AG04450 (cell line): ENCODE measurements around the gene INPP5E. TPM values are rescaled to one million over a fixed set of nuclear protein-coding genes. Genes with fewer than 3 reads are reported as not detected.

Experiments used
- CTCF ChIA-PET: fragments of 300-600, 350-600 bp; formaldehyde crosslinking; extraction: SDS; loops from one replicate; lab custom pipeline; 2022; ENCODE audit warnings: antibody characterized with exemption, inconsistent platforms; lab: Charles Lee
- POLR2A ChIA-PET: fragments of 350-600 bp; formaldehyde crosslinking; extraction: SDS; loops from one replicate; lab custom pipeline; 2021; ENCODE audit warnings: antibody characterized with exemption, inconsistent platforms; lab: Yijun Ruan, JAX
- DNase-seq: peaks from one replicate; pipeline ENCODE4 v3.0.0-alpha.2; 2011; ENCODE audit warnings: low read depth, low spot score
- H3K27ac ChIP-seq: one replicate; pipeline ENCODE4 v1.5.1; 2012; ENCODE audit warnings: low read depth, low read length, control low read depth
- H3K27me3 ChIP-seq: one replicate; pipeline ENCODE4 v1.6.0; 2012; ENCODE audit warnings: low read length; ENCODE audit not compliant: control insufficient read depth, insufficient read depth
- H3K4me3 ChIP-seq: 2 replicates; pipeline ENCODE4 v1.5.1; 2011; ENCODE audit warnings: mild to moderate bottlenecking, low read depth, low read length, control low read depth
- H3K9me3 ChIP-seq: 2 replicates; pipeline ENCODE4 v1.5.1; 2012; ENCODE audit warnings: low read length; ENCODE audit not compliant: control insufficient read depth, insufficient read depth
- CTCF ChIP-seq: IDR thresholded peaks from 2 replicates; pipeline ENCODE4 v1.5.1; 2011; ENCODE audit warnings: low read depth, low read length, control low read depth, inconsistent platforms
- polyA plus RNA-seq: library from polyadenylated mRNA; depleted of rRNA; stranded (reverse); fragments of >200 nt; gene quantifications from 2 replicates; pipeline ENCODE4 v1.2.3, GENCODE V29; 2011

Gene INPP5E
- polyA plus RNA-seq, 1 experiment, result 4.3 TPM

GRCh38 chr9:136465500-136466154 lies 26.0 kb upstream of the INPP5E start:
- ChIA-PET CTCF (no interaction called here), POLR2A (no interaction called here)
- Histone ChIP-seq H3K4me3 (no peak overlapping the region), H3K27me3 (no peaks in the 10 kb centered on the region), H3K27ac (no peak overlapping the region), H3K9me3 (no peaks in the 10 kb centered on the region)
- TF ChIP-seq CTCF, result no peak
- DNase-seq, result no peak

GRCh38 chr9:136464241-136464640 lies 24.6 kb upstream of the INPP5E start:
- H3K27me3 ChIP-seq, result no peaks in the 10 kb centered on the region
- TF ChIP-seq CTCF, result no peak
- ChIA-PET POLR2A (no interaction called here), CTCF (no interaction called here)
- H3K9me3 ChIP-seq, result no peaks in the 10 kb centered on the region
- no peak overlapping the region for H3K4me3 ChIP-seq
- no peak for DNase-seq
- no peak overlapping the region for H3K27ac ChIP-seq

- Histone ChIP-seq H3K27ac (no peak overlapping the region), H3K27me3 (no peaks in the 10 kb centered on the region), H3K9me3 (no peaks in the 10 kb centered on the region), H3K4me3 (no peak overlapping the region)
- TF ChIP-seq CTCF, result no peak
- DNase-seq, result no peak
- ChIA-PET POLR2A (no interaction called here), CTCF (no interaction called here)
These were observed 23.9 kb upstream of the INPP5E start for GRCh38 chr9:136463578-136463977.

GRCh38 chr9:136462664-136463063 lies 23.0 kb upstream of the INPP5E start:
- ChIA-PET POLR2A (no interaction called here), CTCF (no interaction called here)
- no peak for DNase-seq
- Histone ChIP-seq H3K27me3 (no peaks in the 10 kb centered on the region), H3K27ac (no peak overlapping the region), H3K4me3 (no peak overlapping the region), H3K9me3 (no peaks in the 10 kb centered on the region)
- no peak for TF ChIP-seq CTCF

- POLR2A ChIA-PET, result no interaction called here
- no peak overlapping the region for H3K27ac ChIP-seq
- no peaks in the 10 kb centered on the region for H3K9me3 ChIP-seq
- no peak for DNase-seq
- CTCF ChIA-PET, result interaction anchor here (2.1 kb wide), 1 partner anchor 21 kb away, joined by 7 read pairs; no protein-coding TSS in a partner anchor
- H3K27me3 ChIP-seq, result no peaks in the 10 kb centered on the region
- H3K4me3 ChIP-seq, result no peak overlapping the region
- no peak for TF ChIP-seq CTCF
These were observed 21.2 kb upstream of the INPP5E start for GRCh38 chr9:136460772-136461325.
